GF-D8 (cell line): ENCODE results near the gene BBS7.

ENCODE experiments used
- DNase-seq: peaks from one replicate; lab custom pipeline; 2025; lab: John Stamatoyannopoulos, UW

Gene BBS7

GRCh38 chr4:121827853-121828252 lies 42.4 kb downstream of the BBS7 start:
- DNase-seq, result no peak

GRCh38 chr4:121824950-121825349 lies 45.3 kb downstream of the BBS7 start:
- DNase-seq, result no peak

- DNase-seq, result no peak
These were observed 46.1 kb downstream of the BBS7 start for GRCh38 chr4:121824171-121824527.

- peak; percentile 88 for DNase-seq
These were observed 46.6 kb downstream of the BBS7 start, which contains the start of gene CCNA2 for GRCh38 chr4:121823505-121824170. Gene CCNA2, minus strand, starts transcription at chr4:121823883. Its CDS starts 255 bp downstream, at chr4:121823628.

GRCh38 chr4:121822796-121823504 lies 47.3 kb downstream of the BBS7 start:
- peak; percentile 16 for DNase-seq

- DNase-seq, result no peak
These were observed 48.2 kb downstream of the BBS7 start for GRCh38 chr4:121822047-121822446.

GRCh38 chr4:121819216-121819965 lies 50.9 kb downstream of the BBS7 start:
- no peak for DNase-seq

GRCh38 chr4:121818215-121818614 lies 52.1 kb downstream of the BBS7 start:
- no peak for DNase-seq

GRCh38 chr4:121817701-121818100 lies 52.6 kb downstream of the BBS7 start:
- no peak for DNase-seq

GRCh38 chr4:121817006-121817405 lies 53.3 kb downstream of the BBS7 start:
- no peak for DNase-seq

- no peak for DNase-seq
These were observed 55.5 kb downstream of the BBS7 start for GRCh38 chr4:121814756-121815155.

- no peak for DNase-seq
These were observed 59.2 kb downstream of the BBS7 start for GRCh38 chr4:121811122-121811521.

GRCh38 chr4:121806411-121806810 lies 63.9 kb downstream of the BBS7 start:
- DNase-seq, result no peak

- no peak for DNase-seq
These were observed 68.6 kb downstream of the BBS7 start for GRCh38 chr4:121801715-121802075.

GRCh38 chr4:121800961-121801714 lies 69.1 kb downstream of the BBS7 start, which contains the start of gene EXOSC9:
Gene EXOSC9, plus strand, starts transcription at chr4:121801323. Its CDS starts 102 bp downstream, at chr4:121801425.
- peak; percentile 87 for DNase-seq

- peak; percentile 45 for DNase-seq
These were observed 69.7 kb downstream of the BBS7 start for GRCh38 chr4:121800638-121800960.

- no peak for DNase-seq
These were observed 70.3 kb downstream of the BBS7 start for GRCh38 chr4:121799867-121800501.

GRCh38 chr4:121799208-121799823 lies 71.0 kb downstream of the BBS7 start:
- no peak for DNase-seq

GRCh38 chr4:121796283-121796682 lies 74.0 kb downstream of the BBS7 start:
- DNase-seq, result no peak

GRCh38 chr4:121794505-121795188 lies 75.6 kb downstream of the BBS7 start:
- no peak for DNase-seq

GRCh38 chr4:121792966-121793365 lies 77.3 kb downstream of the BBS7 start:
- no peak for DNase-seq
